Gastrocnemius medialis (tissue), 4 donors: ENCODE results near the gene MMP12.

Experiments used
- CTCF ChIP-seq, 5 experiments: fragments of 450-650 bp in 3 of 5; fragments of 200-600 bp in 2 of 5; sonication (generic) in 2 of 5; IDR thresholded peaks in 4 of 5; conservative IDR thresholded peaks in 1 of 5; 1 replicate in 4 of 5; 2 replicates in 1 of 5; pipeline ENCODE4 v1.5.1; 2016 to 2019; ENCODE audit warnings: antibody characterized with exemption in 5 of 5, mild to moderate bottlenecking in 3 of 5, moderate library complexity in 3 of 5
- POLR2A ChIP-seq, 2 donors: fragments of 450-650 bp; IDR thresholded peaks; one replicate each; pipeline ENCODE4 v1.6.1; 2017; ENCODE audit warnings: antibody characterized with exemption in 2 of 2, mild to moderate bottlenecking in 2 of 2, moderate library complexity in 2 of 2

GRCh38 chr11:102837156-102837555, 37.6 kb downstream of the MMP12 start:
- no peak for TF ChIP-seq CTCF (IDR thresholded peaks at IDR 0.05 in 4 of 5, conservative IDR thresholded peaks at IDR 0.05 in 1 of 5)
- TF ChIP-seq POLR2A (IDR thresholded peaks at IDR 0.05), result no peak
